HepG2 (cell line): ENCODE measurements around the gene C1R. TPM values are rescaled to one million over a fixed set of nuclear protein-coding genes. Genes with fewer than 3 reads are reported as not detected.
A peak's percentile ranks its signal among the peaks of the same experiment; 100 is the strongest.

Source experiments
- CREM ChIP-seq, 2 experiments: sonication (generic) in 1 of 2; formaldehyde crosslinking in 1 of 2; IDR thresholded peaks; 2 replicates each; pipeline versions ENCODE4 v1.4.0 to v1.6.1; 2016 to 2020; ENCODE audit warnings: antibody characterized with exemption in 1 of 2, mild to moderate bottlenecking in 1 of 2, missing genetic modification reagents in 1 of 2
- DRAP1 ChIP-seq: IDR thresholded peaks from 2 replicates; pipeline ENCODE4 v1.6.1; 2016; ENCODE audit warnings: missing genetic modification reagents, missing compliant biosample characterization
- ELF4 ChIP-seq: sonication (generic); formaldehyde crosslinking; IDR thresholded peaks from 2 replicates; pipeline ENCODE4 v1.5.0; 2020; ENCODE audit warnings: missing genetic modification reagents, mild to moderate bottlenecking, moderate library complexity, borderline replicate concordance
- HNRNPLL ChIP-seq: fragments of 200-400 bp; formaldehyde crosslinking; IDR thresholded peaks from 2 replicates; pipeline ENCODE4 v1.6.1; 2017; ENCODE audit warnings: mild to moderate bottlenecking, low read depth, low read length; ENCODE audit not compliant: poor library complexity, severe bottlenecking
- ISX ChIP-seq: sonication (generic); formaldehyde crosslinking; conservative IDR thresholded peaks from 2 replicates; pipeline ENCODE4 v1.5.0; 2020; ENCODE audit warnings: missing genetic modification reagents
- KAT2B ChIP-seq: fragments of 150-350 bp; IDR thresholded peaks from 2 replicates; pipeline ENCODE4 v1.6.1; 2014; ENCODE audit warnings: low read depth, low read length, borderline replicate concordance
- KDM2A ChIP-seq: sonication (generic); formaldehyde crosslinking; IDR thresholded peaks from 2 replicates; pipeline ENCODE4 v1.4.0; 2020; ENCODE audit warnings: low read depth, missing genetic modification reagents, borderline replicate concordance
- KMT2B ChIP-seq: IDR thresholded peaks from 2 replicates; pipeline ENCODE4 v1.6.1; 2016; ENCODE audit warnings: missing genetic modification reagents, missing compliant biosample characterization
- MAZ ChIP-seq, 2 experiments: sonication (generic) in 1 of 2; formaldehyde crosslinking in 1 of 2; IDR thresholded peaks; 2 replicates each; pipeline versions ENCODE4 v1.5.0 to v1.6.1; 2012 to 2020; ENCODE audit warnings: low read depth in 2 of 2, mild to moderate bottlenecking in 2 of 2, borderline replicate concordance in 1 of 2, improper control_type of control experiment in 1 of 2, low read length in 1 of 2, missing genetic modification reagents in 1 of 2, moderate library complexity in 1 of 2
- MIXL1 ChIP-seq: IDR thresholded peaks from 2 replicates; pipeline ENCODE4 v1.6.1; 2016
- MLLT10 ChIP-seq: sonication (generic); formaldehyde crosslinking; IDR thresholded peaks from 2 replicates; pipeline ENCODE4 v1.4.0; 2020; ENCODE audit warnings: missing genetic modification reagents
- NAIF1 ChIP-seq: sonication (generic); formaldehyde crosslinking; IDR thresholded peaks from 2 replicates; pipeline ENCODE4 v1.5.0; 2020; ENCODE audit warnings: mild to moderate bottlenecking, missing genetic modification reagents, borderline replicate concordance
- ONECUT2 ChIP-seq: sonication (generic); formaldehyde crosslinking; IDR thresholded peaks from 2 replicates; pipeline ENCODE4 v1.4.0; 2020; ENCODE audit warnings: missing genetic modification reagents
- PITX1 ChIP-seq: sonication (generic); formaldehyde crosslinking; IDR thresholded peaks from 2 replicates; pipeline ENCODE4 v1.5.1; 2020; ENCODE audit warnings: mild to moderate bottlenecking, missing genetic modification reagents
- SRF ChIP-seq: IDR thresholded peaks from 2 replicates; pipeline ENCODE4 v1.6.1; 2011; ENCODE audit warnings: mild to moderate bottlenecking, low read depth, low read length, moderate library complexity
- TBX2 ChIP-seq: sonication (generic); formaldehyde crosslinking; IDR thresholded peaks from 2 replicates; pipeline ENCODE4 v1.5.0; 2020; ENCODE audit warnings: missing genetic modification reagents, mild to moderate bottlenecking, borderline replicate concordance
- ZFP82 ChIP-seq: sonication (generic); formaldehyde crosslinking; IDR thresholded peaks from 2 replicates; pipeline ENCODE4 v1.5.1; 2020; ENCODE audit warnings: mild to moderate bottlenecking, missing genetic modification reagents, borderline replicate concordance
- ZNF20 ChIP-seq: sonication (generic); formaldehyde crosslinking; IDR thresholded peaks from 2 replicates; pipeline ENCODE4 v1.4.0; 2020; ENCODE audit warnings: mild to moderate bottlenecking, moderate library complexity, missing genetic modification reagents
- ZNF33B ChIP-seq: sonication (generic); formaldehyde crosslinking; IDR thresholded peaks from 2 replicates; pipeline ENCODE4 v1.5.1; 2020; ENCODE audit warnings: mild to moderate bottlenecking, missing genetic modification reagents
- ZNF749 ChIP-seq: sonication (generic); formaldehyde crosslinking; IDR thresholded peaks from 2 replicates; pipeline ENCODE4 v1.8.0; 2022; ENCODE audit warnings: mild to moderate bottlenecking, missing genetic modification reagents, moderate library complexity, borderline replicate concordance
- ZNF891 ChIP-seq: sonication (generic); formaldehyde crosslinking; IDR thresholded peaks from 2 replicates; pipeline ENCODE4 v1.5.0; 2020; ENCODE audit warnings: mild to moderate bottlenecking, missing genetic modification reagents
- polyA plus RNA-seq, 8 experiments: library from polyadenylated mRNA; depleted of rRNA in 3 of 8; stranded (reverse) in 7 of 8; unstranded in 1 of 8; fragments of >200 nt; fragmentation: Illumina TruSeq in 4 of 8; extraction: Trizol in 4 of 8; gene quantifications; 2 replicates each; pipeline versions ENCODE4 v1.2.1 to v1.2.3, GENCODE V29; 2011 to 2016; ENCODE audit warnings: low read depth in 4 of 8, missing spikeins in 1 of 8, mixed read lengths in 1 of 8; ENCODE audit not compliant: insufficient read depth in 1 of 8
- total RNA-seq, 5 experiments: library from RNA; depleted of rRNA; stranded (reverse); fragments of >200 nt; fragmentation: Illumina TruSeq; extraction: Trizol; gene quantifications; 2 replicates each; pipeline ENCODE4 v1.2.3, GENCODE V29; 2016; ENCODE audit warnings: low read depth in 1 of 5
- TF ChIP-seq, protein P1 (sequence below): IDR thresholded peaks from 2 replicates; pipeline ENCODE4 v1.6.1; 2018; ENCODE audit warnings: missing genetic modification reagents, mild to moderate bottlenecking, missing compliant biosample characterization
- TF ChIP-seq, protein P2 (sequence below): sonication (generic); formaldehyde crosslinking; IDR thresholded peaks from 2 replicates; pipeline ENCODE4 v1.5.0; 2020; ENCODE audit warnings: missing genetic modification reagents

The C1R gene
- total and polyA plus RNA-seq, 2 of the 13 experiments (the other 11 are each of a cell fraction or from before 2014, with no cell fraction given): 3.5 to 6.5 TPM

GRCh38 chr12:7123806-7124522, 31.7 kb upstream of the C1R start (continued):
- TF ChIP-seq ISX (no peak), ZFP82 (CRISPR knock-in tag) (no peak), HNRNPLL (no peak), ZNF891 (no peak), ZNF20 (no peak), DRAP1 (CRISPR knock-in tag) (peak; percentile 57), ZNF33B (CRISPR knock-in tag) (no peak), PITX1 (CRISPR knock-in tag) (peak; percentile 67), KAT2B (no peak), CREM (IDR thresholded peaks at IDR 0.05) (peak; percentile 81), CREM (CRISPR knock-in tag; IDR thresholded peaks at IDR 0.05) (no peak), KMT2B (CRISPR knock-in tag) (0 out of 2 replicates have a peak, but pooled peaks have one; percentile 18), SRF (no peak), NAIF1 (CRISPR knock-in tag) (no peak), MLLT10 (CRISPR knock-in tag) (no peak), TBX2 (CRISPR knock-in tag) (peak; percentile 75; the same call in 1 of the 2 replicates), ONECUT2 (CRISPR knock-in tag) (peak; percentile 41; the same call in 1 of the 2 replicates), KDM2A (no peak), MIXL1 (CRISPR knock-in tag) (peak; percentile 69; the same call in 1 of the 2 replicates), MAZ (IDR thresholded peaks at IDR 0.05; ENCODE audit: borderline replicate concordance, low read depth, low read length) (peak; percentile 85), MAZ (CRISPR knock-in tag; IDR thresholded peaks at IDR 0.05; ENCODE audit: low read depth) (0 out of 2 replicates have a peak, but pooled peaks have one; percentile 11), ZNF749 (CRISPR knock-in tag) (no peak), ELF4 (no peak)
- TF ChIP-seq, protein P1, sequence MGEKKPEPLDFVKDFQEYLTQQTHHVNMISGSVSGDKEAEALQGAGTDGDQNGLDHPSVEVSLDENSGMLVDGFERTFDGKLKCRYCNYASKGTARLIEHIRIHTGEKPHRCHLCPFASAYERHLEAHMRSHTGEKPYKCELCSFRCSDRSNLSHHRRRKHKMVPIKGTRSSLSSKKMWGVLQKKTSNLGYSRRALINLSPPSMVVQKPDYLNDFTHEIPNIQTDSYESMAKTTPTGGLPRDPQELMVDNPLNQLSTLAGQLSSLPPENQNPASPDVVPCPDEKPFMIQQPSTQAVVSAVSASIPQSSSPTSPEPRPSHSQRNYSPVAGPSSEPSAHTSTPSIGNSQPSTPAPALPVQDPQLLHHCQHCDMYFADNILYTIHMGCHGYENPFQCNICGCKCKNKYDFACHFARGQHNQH: peak; percentile 52; the same call in 1 of the 2 replicates
- TF ChIP-seq, protein P2, sequence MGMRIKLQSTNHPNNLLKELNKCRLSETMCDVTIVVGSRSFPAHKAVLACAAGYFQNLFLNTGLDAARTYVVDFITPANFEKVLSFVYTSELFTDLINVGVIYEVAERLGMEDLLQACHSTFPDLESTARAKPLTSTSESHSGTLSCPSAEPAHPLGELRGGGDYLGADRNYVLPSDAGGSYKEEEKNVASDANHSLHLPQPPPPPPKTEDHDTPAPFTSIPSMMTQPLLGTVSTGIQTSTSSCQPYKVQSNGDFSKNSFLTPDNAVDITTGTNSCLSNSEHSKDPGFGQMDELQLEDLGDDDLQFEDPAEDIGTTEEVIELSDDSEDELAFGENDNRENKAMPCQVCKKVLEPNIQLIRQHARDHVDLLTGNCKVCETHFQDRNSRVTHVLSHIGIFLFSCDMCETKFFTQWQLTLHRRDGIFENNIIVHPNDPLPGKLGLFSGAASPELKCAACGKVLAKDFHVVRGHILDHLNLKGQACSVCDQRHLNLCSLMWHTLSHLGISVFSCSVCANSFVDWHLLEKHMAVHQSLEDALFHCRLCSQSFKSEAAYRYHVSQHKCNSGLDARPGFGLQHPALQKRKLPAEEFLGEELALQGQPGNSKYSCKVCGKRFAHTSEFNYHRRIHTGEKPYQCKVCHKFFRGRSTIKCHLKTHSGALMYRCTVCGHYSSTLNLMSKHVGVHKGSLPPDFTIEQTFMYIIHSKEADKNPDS (CRISPR knock-in tag): no peak
